T-helper 2 cell treated with Interferon-gamma antibody and Interleukin-4, amounts not matched to agents 5 μg/mL and 100 μg/mL, for 36 hours (primary cell): ENCODE results near the gene ZFR.
A peak's percentile ranks its signal among the peaks of the same experiment; 100 is the strongest.
"Not testable (repeated sequence)": the region's sequence is repeated elsewhere in the genome, so short reads cannot be mapped to it uniquely, and the experiment has no call there.

Experiments used
- DNase-seq: peaks from one replicate; pipeline ENCODE4 v3.0.0; 2021; ENCODE audit warnings: low spot score
- H3K27ac Mint-ChIP-seq: one replicate; pipeline ENCODE4 v1.8.0; 2021; ENCODE audit warnings: mild to moderate bottlenecking, mixed read lengths
- H3K27me3 Mint-ChIP-seq: one replicate; pipeline ENCODE4 v1.8.0; 2021; ENCODE audit warnings: low read depth, mixed read lengths
- H3K36me3 Mint-ChIP-seq: one replicate; pipeline ENCODE4 v1.8.0; 2021; ENCODE audit warnings: low read depth, mixed read lengths
- H3K4me1 Mint-ChIP-seq: one replicate; pipeline ENCODE4 v1.8.0; 2021; ENCODE audit warnings: low read depth, mixed read lengths
- H3K4me3 Mint-ChIP-seq: one replicate; pipeline ENCODE4 v1.8.0; 2022; ENCODE audit warnings: mild to moderate bottlenecking, moderate library complexity, mixed read lengths
- H3K9me3 Mint-ChIP-seq: one replicate; pipeline ENCODE4 v1.8.0; 2021; ENCODE audit warnings: mixed read lengths

ZFR gene

GRCh38 chr5:32462618-32463017 is 18.1 kb upstream of the ZFR start:
- peak; percentile 57 for DNase-seq
- Mint-ChIP-seq H3K4me3 (no peak overlapping the region), H3K27ac (peak overlapping the region; percentile 53), H3K4me1 (no peaks in the 10 kb centered on the region), H3K27me3 (peaks cover 1% of the 10 kb centered on the region), H3K36me3 (no peaks in the 10 kb centered on the region), H3K9me3 (no peaks in the 10 kb centered on the region)

GRCh38 chr5:32461441-32462120 is 17.0 kb upstream of the ZFR start:
- Mint-ChIP-seq H3K27ac (no peak overlapping the region), H3K36me3 (no peaks in the 10 kb centered on the region), H3K4me3 (no peak overlapping the region), H3K9me3 (no peaks in the 10 kb centered on the region), H3K27me3 (peaks cover 6% of the 10 kb centered on the region), H3K4me1 (no peaks in the 10 kb centered on the region)
- no peak for DNase-seq

GRCh38 chr5:32460702-32461101 is 16.2 kb upstream of the ZFR start:
- no peaks in the 10 kb centered on the region for H3K9me3 Mint-ChIP-seq
- no peak for DNase-seq
- no peaks in the 10 kb centered on the region for H3K4me1 Mint-ChIP-seq
- no peaks in the 10 kb centered on the region for H3K36me3 Mint-ChIP-seq
- peaks cover 8% of the 10 kb centered on the region for H3K27me3 Mint-ChIP-seq
- no peak overlapping the region for H3K27ac Mint-ChIP-seq
- H3K4me3 Mint-ChIP-seq, result no peak overlapping the region

GRCh38 chr5:32458880-32459495 is 14.4 kb upstream of the ZFR start:
- no peaks in the 10 kb centered on the region for H3K9me3 Mint-ChIP-seq
- no peaks in the 10 kb centered on the region for H3K4me1 Mint-ChIP-seq
- H3K27ac Mint-ChIP-seq, result no peak overlapping the region
- H3K27me3 Mint-ChIP-seq, result peaks cover 9% of the 10 kb centered on the region
- no peaks in the 10 kb centered on the region for H3K36me3 Mint-ChIP-seq
- no peak overlapping the region for H3K4me3 Mint-ChIP-seq
- DNase-seq, result no peak

GRCh38 chr5:32455311-32455710 is 10.8 kb upstream of the ZFR start:
- DNase-seq, result no peak
- Mint-ChIP-seq H3K4me3 (no peak overlapping the region), H3K27me3 (peaks cover 17% of the 10 kb centered on the region), H3K4me1 (no peaks in the 10 kb centered on the region), H3K9me3 (no peaks in the 10 kb centered on the region), H3K27ac (no peak overlapping the region), H3K36me3 (no peaks in the 10 kb centered on the region)

GRCh38 chr5:32454821-32455220 is 10.3 kb upstream of the ZFR start:
- Mint-ChIP-seq H3K36me3 (no peaks in the 10 kb centered on the region), H3K27me3 (peaks cover 17% of the 10 kb centered on the region), H3K9me3 (no peaks in the 10 kb centered on the region), H3K4me1 (no peaks in the 10 kb centered on the region), H3K27ac (no peak overlapping the region), H3K4me3 (no peak overlapping the region)
- DNase-seq, result no peak

GRCh38 chr5:32453916-32454315 is 9.4 kb upstream of the ZFR start:
- Mint-ChIP-seq H3K27ac (no peak overlapping the region), H3K36me3 (no peaks in the 10 kb centered on the region), H3K4me3 (no peak overlapping the region), H3K27me3 (peaks cover 17% of the 10 kb centered on the region), H3K9me3 (no peaks in the 10 kb centered on the region), H3K4me1 (no peaks in the 10 kb centered on the region)
- no peak for DNase-seq

- not testable (repeated sequence) for H3K36me3 Mint-ChIP-seq, DNase-seq, H3K4me1 Mint-ChIP-seq
Observed at GRCh38 chr5:32452316-32452715, 7.8 kb upstream of the ZFR start.

GRCh38 chr5:32450952-32451351 is 6.4 kb upstream of the ZFR start:
- DNase-seq, result no peak
- Mint-ChIP-seq H3K4me3 (no peak overlapping the region), H3K27me3 (peaks cover 9% of the 10 kb centered on the region), H3K9me3 (no peaks in the 10 kb centered on the region), H3K27ac (no peak overlapping the region), H3K4me1 (no peaks in the 10 kb centered on the region), H3K36me3 (no peaks in the 10 kb centered on the region)

More at GRCh38 chr5:32452316-32452715, 7.8 kb upstream of the ZFR start:
- H3K9me3 Mint-ChIP-seq, H3K27ac Mint-ChIP-seq, H3K4me3 Mint-ChIP-seq: not testable (repeated sequence)
- peaks cover 15% of the 10 kb centered on the region for H3K27me3 Mint-ChIP-seq

GRCh38 chr5:32449262-32449661 is 4.7 kb upstream of the ZFR start:
- no peak overlapping the region for H3K4me3 Mint-ChIP-seq
- peaks cover 18% of the 10 kb centered on the region for H3K27me3 Mint-ChIP-seq
- H3K36me3 Mint-ChIP-seq, result peaks cover 3% of the 10 kb centered on the region
- H3K9me3 Mint-ChIP-seq, result no peaks in the 10 kb centered on the region
- H3K27ac Mint-ChIP-seq, result no peak overlapping the region
- DNase-seq, result no peak
- peaks cover 6% of the 10 kb centered on the region for H3K4me1 Mint-ChIP-seq

- peaks cover 13% of the 10 kb centered on the region for H3K36me3 Mint-ChIP-seq
- peaks cover 14% of the 10 kb centered on the region for H3K27me3 Mint-ChIP-seq
- no peak overlapping the region for H3K27ac Mint-ChIP-seq
- H3K4me3 Mint-ChIP-seq, result no peak overlapping the region
- H3K4me1 Mint-ChIP-seq, result peaks cover 19% of the 10 kb centered on the region
- DNase-seq, result no peak
- H3K9me3 Mint-ChIP-seq, result no peaks in the 10 kb centered on the region
Observed at GRCh38 chr5:32446630-32447029, 2.1 kb upstream of the ZFR start.

GRCh38 chr5:32445831-32446614 is 1.5 kb upstream of the ZFR start:
- Mint-ChIP-seq H3K27me3 (peaks cover 12% of the 10 kb centered on the region), H3K36me3 (peaks cover 13% of the 10 kb centered on the region), H3K9me3 (no peaks in the 10 kb centered on the region), H3K4me1 (peaks cover 23% of the 10 kb centered on the region), H3K4me3 (peak overlapping the region; percentile 70), H3K27ac (peak overlapping the region; percentile 75)
- no peak for DNase-seq

GRCh38 chr5:32445287-32445758 is 783 bp upstream of the ZFR start:
- Mint-ChIP-seq H3K27me3 (peaks cover 9% of the 10 kb centered on the region), H3K27ac (peak overlapping the region; percentile 75), H3K36me3 (peaks cover 13% of the 10 kb centered on the region), H3K4me3 (peak overlapping the region; percentile 70), H3K4me1 (peaks cover 23% of the 10 kb centered on the region), H3K9me3 (no peaks in the 10 kb centered on the region)
- DNase-seq, result no peak
